T-helper 17 cell (primary cell): Measurements from ENCODE around the gene SLC1A3. TPM values are rescaled to one million over a fixed set of nuclear protein-coding genes. Genes with fewer than 3 reads are reported as not detected.

ENCODE experiments used
- ATAC-seq: fragments of 150-1000 bp; cut with Tn5 transposase; 2 replicates; pipeline ENCODE4 v1.10.0; 2021; ENCODE audit warnings: mild to moderate bottlenecking, moderate library complexity
- DNase-seq, 3 donors: peaks; one replicate each; pipeline versions ENCODE4 v3.0.0 to v3.0.0-alpha.2; 2020 to 2021
- H3K9me3 ChIP-seq: one replicate; pipeline ENCODE4 v1.7.0; 2013; ENCODE audit warnings: low read length, mild to moderate bottlenecking; ENCODE audit not compliant: control insufficient read depth, poor library complexity, severe bottlenecking
- H3K27ac Mint-ChIP-seq: one replicate; pipeline ENCODE4 v1.8.0; 2022; ENCODE audit warnings: mild to moderate bottlenecking, moderate library complexity, mixed read lengths
- H3K27me3 Mint-ChIP-seq: one replicate; pipeline ENCODE4 v1.8.0; 2022; ENCODE audit warnings: mixed read lengths
- H3K36me3 Mint-ChIP-seq: one replicate; pipeline ENCODE4 v1.8.0; 2022; ENCODE audit warnings: low read depth, mixed read lengths
- H3K4me1 Mint-ChIP-seq: one replicate; pipeline ENCODE4 v1.8.0; 2022; ENCODE audit warnings: mild to moderate bottlenecking, mixed read lengths
- H3K4me3 Mint-ChIP-seq: one replicate; pipeline ENCODE4 v1.8.0; 2022; ENCODE audit warnings: mild to moderate bottlenecking, moderate library complexity, mixed read lengths
- total RNA-seq, 4 donors: library from RNA in 2 of 4; stranded (reverse) in 2 of 4; gene quantifications; one replicate each; pipeline ENCODE4 v1.2.3 and lab custom pipeline; 2022 to 2026

The SLC1A3 gene
- total RNA-seq, 2 donors from 2014 or later, result not detected

DNA sequence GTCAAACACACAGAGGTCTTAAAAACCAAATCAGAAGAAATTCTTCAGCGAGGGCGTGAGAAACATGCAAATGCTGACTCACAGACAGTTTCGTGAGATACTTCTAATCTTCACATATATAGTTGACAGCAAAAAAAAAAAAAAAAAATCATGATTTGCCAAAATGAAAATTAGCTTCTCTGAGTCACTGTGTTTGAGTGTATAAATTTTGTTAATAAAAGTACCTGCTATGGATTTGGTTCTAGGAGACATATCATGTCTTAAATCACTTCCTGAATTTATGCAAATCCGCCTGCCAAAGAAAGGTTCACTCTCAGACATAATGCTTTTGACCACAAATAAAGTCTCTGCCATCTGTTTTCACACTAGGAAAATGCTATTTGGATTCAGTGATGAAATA lies 114.3 kb downstream of the SLC1A3 start:
- DNase-seq, result no peak
- no peaks in the 10 kb centered on the region for H3K9me3 ChIP-seq
- no peak overlapping the region for H3K27ac Mint-ChIP-seq
- peaks cover 16% of the 10 kb centered on the region for H3K27me3 Mint-ChIP-seq
- ATAC-seq, result no peak
- H3K4me1 Mint-ChIP-seq, result peaks cover 24% of the 10 kb centered on the region
- no peak overlapping the region for H3K4me3 Mint-ChIP-seq
- H3K36me3 Mint-ChIP-seq, result no peaks in the 10 kb centered on the region

DNA sequence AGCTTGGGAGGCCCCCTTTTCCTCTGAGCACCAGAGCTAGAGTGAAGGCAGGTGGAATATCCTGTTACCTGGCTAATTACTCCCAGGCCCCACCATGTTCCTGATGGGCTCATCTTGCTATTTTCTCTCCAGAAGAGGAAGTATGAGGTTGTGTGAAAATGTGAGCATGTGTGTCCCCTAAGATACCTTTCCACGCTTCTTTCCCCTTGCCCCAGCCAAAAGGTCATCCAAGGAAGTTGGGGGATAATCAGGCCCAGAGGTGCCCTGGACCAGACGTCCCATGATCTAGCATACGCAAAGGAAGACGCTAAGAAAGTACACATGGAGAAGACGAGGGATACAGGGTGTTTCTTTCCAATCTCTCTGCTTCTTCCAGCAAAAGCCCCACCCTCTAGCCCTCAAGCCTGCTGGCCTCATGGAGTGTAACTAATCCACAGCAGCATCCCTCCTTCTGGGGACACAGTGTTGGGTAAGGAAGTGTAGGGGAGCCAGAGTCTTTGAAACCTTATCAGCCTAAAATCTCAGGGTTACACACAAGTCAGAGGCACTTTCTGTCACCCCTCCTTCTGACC lies 115.3 kb downstream of the SLC1A3 start:
- DNase-seq, result no peak

DNA sequence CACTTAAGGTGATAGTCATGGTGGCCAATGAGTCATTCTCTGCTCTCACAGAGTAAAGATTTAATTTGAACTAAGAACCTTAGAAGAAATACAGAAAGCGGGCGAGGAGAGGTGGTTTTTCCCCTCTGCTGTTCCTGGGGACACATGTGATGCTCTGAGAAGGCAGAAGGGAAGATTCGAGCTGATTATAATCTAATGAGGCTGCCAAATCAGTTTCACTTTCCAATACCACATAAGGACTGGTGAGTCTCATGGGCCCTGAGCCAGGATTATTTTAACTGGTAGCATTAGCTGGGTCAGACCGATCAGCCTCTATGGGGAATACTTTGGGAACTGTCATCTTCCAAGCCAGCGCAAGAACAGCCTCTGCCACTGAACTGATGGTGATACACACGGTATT lies 116.5 kb downstream of the SLC1A3 start:
- H3K9me3 ChIP-seq, result no peaks in the 10 kb centered on the region
- Mint-ChIP-seq H3K4me1 (peaks cover 24% of the 10 kb centered on the region), H3K27me3 (peaks cover 19% of the 10 kb centered on the region), H3K4me3 (peak overlapping the region; percentile 62), H3K27ac (no peak overlapping the region), H3K36me3 (no peaks in the 10 kb centered on the region)
- peak; percentile 31 for ATAC-seq
- DNase-seq, result no peak

More for the DNA sequence above, 115.3 kb downstream of the SLC1A3 start:
- no peak overlapping the region for H3K27ac Mint-ChIP-seq
- peaks cover 24% of the 10 kb centered on the region for H3K4me1 Mint-ChIP-seq
- H3K9me3 ChIP-seq, result no peaks in the 10 kb centered on the region
- no peak for ATAC-seq
- no peaks in the 10 kb centered on the region for H3K36me3 Mint-ChIP-seq
- no peak overlapping the region for H3K4me3 Mint-ChIP-seq
- H3K27me3 Mint-ChIP-seq, result peaks cover 19% of the 10 kb centered on the region

DNA sequence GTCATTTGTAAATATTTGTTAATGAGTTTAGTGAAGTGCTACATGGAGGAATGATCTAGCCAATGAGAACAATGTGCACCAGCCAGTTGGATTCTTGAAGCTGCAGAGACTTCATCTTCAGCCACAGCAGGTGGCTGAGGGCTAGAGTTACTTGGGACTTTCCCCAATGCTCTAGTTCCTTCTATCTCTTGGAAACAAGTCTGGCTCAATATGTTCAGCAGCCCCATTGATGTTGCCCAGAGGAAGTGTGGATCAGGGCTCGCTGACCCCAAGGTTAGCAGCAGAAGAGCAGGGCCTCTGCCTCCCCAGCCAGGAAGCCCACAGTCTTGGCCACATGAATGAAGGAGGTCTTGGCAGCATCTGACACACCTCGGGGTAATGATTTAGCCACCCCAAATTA lies 117.5 kb downstream of the SLC1A3 start:
- Mint-ChIP-seq H3K4me3 (no peak overlapping the region), H3K4me1 (peaks cover 24% of the 10 kb centered on the region), H3K36me3 (no peaks in the 10 kb centered on the region), H3K27ac (no peak overlapping the region), H3K27me3 (peaks cover 18% of the 10 kb centered on the region)
- ATAC-seq (peak; percentile 32), DNase-seq (no peak)
- H3K9me3 ChIP-seq, result no peaks in the 10 kb centered on the region

DNA sequence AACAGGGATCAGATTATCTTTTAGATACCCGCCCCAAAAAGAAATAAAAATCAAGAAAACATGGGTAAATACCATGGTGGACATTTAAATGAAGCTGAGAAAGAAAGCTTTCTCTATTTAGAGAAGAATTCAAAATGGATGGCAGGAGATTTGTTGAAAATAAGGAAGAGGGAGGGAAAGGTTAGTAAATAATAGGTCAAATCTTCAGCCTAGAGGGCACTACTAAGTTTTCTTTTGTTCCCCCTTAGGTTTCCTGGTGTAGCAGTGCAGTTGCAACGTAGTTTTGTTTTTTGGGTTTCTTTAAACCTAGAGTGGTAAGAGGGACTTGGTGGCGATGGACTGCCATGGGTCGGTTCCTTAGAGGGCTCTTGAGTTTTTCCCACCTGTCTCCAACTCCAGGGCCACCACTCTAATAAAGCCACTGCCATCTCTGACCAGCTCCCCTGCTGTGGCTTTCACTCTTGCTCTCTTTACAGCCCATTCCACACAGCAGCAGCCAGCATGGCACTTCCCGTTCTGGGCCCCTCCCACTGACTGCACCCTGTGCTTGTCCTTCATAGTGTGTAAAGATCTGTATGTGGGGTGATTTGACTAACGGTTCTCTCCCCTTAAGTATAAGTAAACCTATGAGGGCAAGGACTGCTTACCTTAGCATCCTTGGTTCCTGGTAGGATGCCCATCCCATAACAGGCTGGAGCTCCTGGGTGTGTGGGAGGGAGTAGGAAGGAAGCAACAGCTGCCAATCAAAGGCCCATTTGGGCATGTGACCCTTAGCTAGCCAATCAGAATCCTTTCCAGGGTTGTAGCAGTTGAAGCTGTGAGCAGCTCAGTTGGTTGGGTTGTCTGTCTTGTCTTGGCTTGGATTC lies 118.3 kb downstream of the SLC1A3 start:
- Mint-ChIP-seq H3K4me1 (peaks cover 26% of the 10 kb centered on the region), H3K36me3 (no peaks in the 10 kb centered on the region), H3K27ac (no peak overlapping the region), H3K27me3 (peaks cover 20% of the 10 kb centered on the region), H3K4me3 (peak overlapping the region; percentile 78)
- ATAC-seq (peak; percentile 80), DNase-seq (no peak)
- H3K9me3 ChIP-seq, result no peaks in the 10 kb centered on the region

DNA sequence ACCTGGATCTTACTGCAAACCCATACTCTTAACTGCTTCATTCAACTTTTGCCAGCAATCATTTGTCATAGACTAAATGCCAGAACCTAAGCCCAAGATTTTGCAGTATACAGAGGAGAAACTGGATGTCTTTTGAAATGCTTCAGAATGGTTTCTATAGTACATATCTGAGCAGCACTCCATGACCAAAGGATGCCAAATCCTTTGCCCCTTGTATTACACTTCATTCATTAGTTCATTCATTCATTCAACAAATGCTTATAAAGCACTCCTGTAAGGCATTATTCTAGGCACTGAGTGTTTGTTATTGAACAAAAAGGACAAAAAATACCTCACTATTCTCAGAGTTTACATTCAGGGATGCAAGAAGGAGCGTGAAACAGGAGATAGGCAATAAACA lies 119.9 kb downstream of the SLC1A3 start:
- no peak overlapping the region for H3K4me3 Mint-ChIP-seq
- H3K4me1 Mint-ChIP-seq, result peaks cover 21% of the 10 kb centered on the region
- H3K36me3 Mint-ChIP-seq, result no peaks in the 10 kb centered on the region
- ATAC-seq (no peak), DNase-seq (no peak)
- no peak overlapping the region for H3K27ac Mint-ChIP-seq
- H3K27me3 Mint-ChIP-seq, result peaks cover 20% of the 10 kb centered on the region
- no peaks in the 10 kb centered on the region for H3K9me3 ChIP-seq

DNA sequence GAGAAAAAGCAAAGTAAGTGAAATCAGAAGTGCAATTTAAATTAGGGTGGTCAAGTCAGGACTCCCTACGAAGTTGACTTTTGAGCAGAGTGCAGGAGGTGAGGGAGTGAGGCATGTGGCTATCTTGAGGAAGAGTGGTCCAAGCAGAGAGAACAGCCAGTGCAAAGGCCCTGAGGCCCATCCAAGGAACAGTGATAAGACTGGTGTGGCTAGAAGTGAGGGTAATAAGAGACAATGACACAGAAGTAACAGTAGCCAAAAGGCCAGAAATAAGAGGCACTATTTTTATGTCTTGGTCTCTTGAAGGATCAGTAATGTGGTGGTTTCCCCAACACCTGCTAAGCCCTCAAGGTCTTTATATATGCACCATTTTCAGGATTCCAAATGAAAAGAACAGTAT lies 120.4 kb downstream of the SLC1A3 start:
- peaks cover 21% of the 10 kb centered on the region for H3K4me1 Mint-ChIP-seq
- ATAC-seq, result no peak
- no peak overlapping the region for H3K27ac Mint-ChIP-seq
- peaks cover 20% of the 10 kb centered on the region for H3K27me3 Mint-ChIP-seq
- no peak for DNase-seq
- no peak overlapping the region for H3K4me3 Mint-ChIP-seq
- no peaks in the 10 kb centered on the region for H3K36me3 Mint-ChIP-seq
- no peaks in the 10 kb centered on the region for H3K9me3 ChIP-seq

DNA sequence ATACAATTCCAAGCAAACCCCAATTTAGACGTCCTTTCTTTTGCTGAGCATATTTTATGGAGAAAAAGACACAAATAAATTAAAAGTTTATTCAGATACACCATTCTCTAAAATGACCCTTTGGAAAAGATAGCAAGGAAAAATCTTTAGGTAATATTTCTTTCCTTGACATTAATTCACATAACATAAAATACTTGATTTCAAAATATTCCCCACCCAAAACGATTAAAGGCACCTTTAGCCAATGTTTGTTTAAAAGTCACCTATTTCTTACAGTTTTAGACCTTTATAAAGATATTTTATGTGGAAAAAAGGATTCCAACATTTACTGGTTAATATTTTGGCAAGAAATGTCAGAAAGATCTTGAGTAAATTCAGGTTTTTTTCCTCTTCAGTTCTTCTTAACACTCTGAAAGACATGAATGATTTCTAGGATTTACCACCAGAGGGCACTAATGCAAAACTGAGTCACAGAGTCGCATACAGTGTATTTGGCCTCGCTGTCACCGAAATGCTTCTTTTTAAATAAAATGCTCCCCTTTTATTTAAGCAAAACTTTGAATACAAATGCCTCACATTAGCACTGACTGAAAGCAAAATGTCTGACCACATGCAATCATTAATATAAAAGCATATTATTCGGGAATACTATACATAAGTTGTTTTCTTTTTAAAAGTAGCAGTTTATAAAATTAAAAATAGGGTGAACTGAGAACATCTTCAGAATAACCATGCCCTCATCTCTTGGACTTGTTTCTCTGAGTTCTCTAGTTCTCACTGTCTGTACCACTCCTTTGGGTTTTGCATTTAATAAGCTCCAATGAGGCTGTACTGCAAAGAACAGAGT lies 122.5 kb downstream of the SLC1A3 start:
- Mint-ChIP-seq H3K27me3 (peaks cover 13% of the 10 kb centered on the region), H3K4me3 (no peak overlapping the region), H3K36me3 (no peaks in the 10 kb centered on the region), H3K4me1 (peaks cover 9% of the 10 kb centered on the region), H3K27ac (no peak overlapping the region)
- peak; percentile 67 for ATAC-seq
- no peak for DNase-seq
- H3K9me3 ChIP-seq, result no peaks in the 10 kb centered on the region

DNA sequence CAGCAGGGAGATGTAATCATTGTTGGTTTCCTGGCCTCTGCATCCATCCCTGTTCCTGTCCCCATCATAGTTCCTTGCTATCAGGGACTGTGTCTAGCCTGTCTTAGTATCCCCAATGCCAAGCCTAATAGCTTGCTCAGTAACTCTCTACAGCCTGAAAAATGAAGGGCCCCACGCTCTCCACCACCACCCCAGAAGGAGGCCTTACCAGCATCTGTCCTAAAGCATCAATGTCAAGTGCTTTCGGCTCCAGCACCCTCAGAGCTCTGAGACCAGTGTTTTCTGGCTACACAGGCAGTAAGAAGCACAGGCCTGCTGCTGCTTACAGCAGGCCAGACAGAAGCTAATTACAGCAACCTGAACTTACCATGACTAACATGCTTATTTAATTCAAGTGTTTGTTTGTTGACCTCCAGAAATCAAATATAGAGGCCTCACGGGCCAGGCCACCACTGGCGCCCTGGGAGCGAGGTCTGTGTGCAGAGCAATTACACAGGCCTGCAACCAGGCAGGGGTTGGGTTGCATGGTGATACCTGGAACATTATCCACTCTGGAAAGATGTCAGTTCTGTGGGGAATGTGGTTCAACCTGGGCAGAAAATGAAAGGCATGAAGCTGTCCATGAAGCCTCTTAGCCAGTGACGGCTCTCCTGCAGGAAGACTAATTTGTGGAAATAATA lies 124.3 kb downstream of the SLC1A3 start:
- no peaks in the 10 kb centered on the region for H3K9me3 ChIP-seq
- Mint-ChIP-seq H3K27me3 (peaks cover 22% of the 10 kb centered on the region), H3K36me3 (no peaks in the 10 kb centered on the region), H3K4me1 (peaks cover 4% of the 10 kb centered on the region), H3K27ac (no peak overlapping the region), H3K4me3 (no peak overlapping the region)
- ATAC-seq (no peak), DNase-seq (no peak)

DNA sequence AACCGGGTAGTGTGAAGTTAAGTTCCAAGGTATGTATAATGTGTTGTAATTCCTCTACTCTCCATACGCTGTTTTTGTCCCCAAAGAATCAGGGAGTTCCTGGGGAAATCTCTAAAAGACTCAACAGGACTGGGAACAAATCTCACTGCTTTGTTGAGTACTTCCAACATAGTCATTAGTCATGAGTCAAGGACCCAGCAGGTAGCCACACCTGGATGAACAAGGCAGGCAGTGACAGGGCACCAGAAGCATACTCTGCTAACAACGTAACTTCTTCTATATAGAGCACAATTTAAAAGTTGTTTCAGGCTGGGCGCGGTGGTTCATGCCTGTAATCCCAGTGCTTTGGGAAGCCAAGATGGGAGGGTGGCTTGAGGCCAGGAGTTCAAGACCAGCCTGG lies 126.8 kb downstream of the SLC1A3 start:
- Mint-ChIP-seq H3K4me3 (no peak overlapping the region), H3K36me3 (no peaks in the 10 kb centered on the region), H3K27ac (no peak overlapping the region), H3K27me3 (peaks cover 31% of the 10 kb centered on the region), H3K4me1 (peaks cover 4% of the 10 kb centered on the region)
- DNase-seq (no peak), ATAC-seq (no peak)
- H3K9me3 ChIP-seq, result no peaks in the 10 kb centered on the region

DNA sequence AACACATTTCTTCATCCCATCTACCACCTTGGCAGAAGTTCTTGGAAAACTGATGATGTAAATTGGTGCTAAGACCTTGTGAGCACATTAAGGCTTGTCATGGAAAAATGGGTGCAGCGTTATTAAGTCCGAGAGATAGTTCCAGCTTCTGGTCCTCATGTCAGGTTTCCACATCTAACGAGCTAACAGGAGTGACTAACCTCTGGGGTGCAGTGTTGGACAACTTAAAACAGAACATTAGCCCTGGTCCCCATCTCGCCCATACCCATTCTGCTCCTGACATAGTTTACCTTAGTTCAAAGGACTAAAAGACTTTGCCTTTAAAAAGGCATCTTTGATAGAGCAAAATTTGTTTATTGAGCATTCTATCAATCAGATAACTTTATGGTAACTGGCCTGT lies 128.0 kb downstream of the SLC1A3 start:
- no peaks in the 10 kb centered on the region for H3K9me3 ChIP-seq
- Mint-ChIP-seq H3K36me3 (peaks cover 3% of the 10 kb centered on the region), H3K4me3 (no peak overlapping the region), H3K4me1 (peaks cover 5% of the 10 kb centered on the region), H3K27ac (no peak overlapping the region), H3K27me3 (peaks cover 38% of the 10 kb centered on the region)
- DNase-seq, result no peak
- no peak for ATAC-seq

DNA sequence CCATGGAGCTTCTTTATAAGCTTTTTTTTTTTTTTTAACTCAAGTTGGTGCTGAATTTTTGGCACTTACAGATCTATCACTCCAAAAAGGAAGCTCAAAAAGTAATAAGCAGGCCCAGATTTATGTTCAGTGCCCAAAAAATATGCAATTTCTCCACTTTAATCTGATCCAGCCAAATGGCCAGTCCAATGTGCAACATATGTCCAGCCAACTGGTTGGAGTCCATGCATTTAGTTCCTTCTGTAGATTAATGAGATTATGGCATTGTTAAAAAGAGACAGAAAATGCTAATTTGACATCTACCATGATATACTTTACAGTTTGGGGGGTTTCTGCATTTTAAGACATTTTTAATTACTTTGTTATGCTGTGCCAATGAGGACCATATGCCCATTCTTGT lies 129.5 kb downstream of the SLC1A3 start:
- Mint-ChIP-seq H3K4me3 (no peak overlapping the region), H3K36me3 (peaks cover 3% of the 10 kb centered on the region), H3K27me3 (peaks cover 51% of the 10 kb centered on the region), H3K4me1 (peaks cover 9% of the 10 kb centered on the region), H3K27ac (no peak overlapping the region)
- ATAC-seq (no peak), DNase-seq (no peak)
- H3K9me3 ChIP-seq, result no peaks in the 10 kb centered on the region
